Skeletal muscle tissue (tissue), 4 donors: ENCODE results near the gene UBASH3B. TPM values are rescaled to one million over a fixed set of nuclear protein-coding genes. Genes with fewer than 3 reads are reported as not detected.

Source experiments
- H3K27ac ChIP-seq: one replicate; pipeline ENCODE4 v1.7.0; 2013; ENCODE audit warnings: mild to moderate bottlenecking, low read depth, low read length, inconsistent platforms
- H3K27me3 ChIP-seq, 3 donors: one replicate each; pipeline ENCODE4 v1.7.0; 2013; ENCODE audit warnings: low read length in 3 of 3; ENCODE audit not compliant: control insufficient read depth in 3 of 3, insufficient read depth in 3 of 3
- H3K36me3 ChIP-seq, 3 donors: one replicate each; pipeline ENCODE4 v1.7.0; 2013; ENCODE audit warnings: low read length in 3 of 3; ENCODE audit not compliant: control insufficient read depth in 3 of 3, insufficient read depth in 3 of 3
- H3K4me1 ChIP-seq, 3 donors: one replicate each; pipeline ENCODE4 v1.7.0; 2013; ENCODE audit warnings: low read length in 3 of 3, mild to moderate bottlenecking in 3 of 3; ENCODE audit not compliant: control insufficient read depth in 3 of 3, insufficient read depth in 3 of 3
- H3K4me3 ChIP-seq, 3 donors: one replicate each; pipeline ENCODE4 v1.7.0; 2013; ENCODE audit warnings: low read length in 3 of 3
- H3K9ac ChIP-seq, 3 donors: one replicate each; pipeline ENCODE4 v1.7.0; 2013; ENCODE audit warnings: low read length in 3 of 3, mild to moderate bottlenecking in 3 of 3, moderate library complexity in 2 of 3, low read depth in 1 of 3
- H3K9me3 ChIP-seq, 3 donors: one replicate each; pipeline ENCODE4 v1.7.0; 2013; ENCODE audit warnings: low read length in 3 of 3; ENCODE audit not compliant: control insufficient read depth in 3 of 3
- total RNA-seq: library from RNA; depleted of rRNA; stranded (reverse); fragments of >200 nt; gene quantifications from one replicate; pipeline ENCODE4 v1.2.3, GENCODE V29; 2014
- donor health status: Osteomylitis.

The UBASH3B gene
- total RNA-seq, 1 donor from 2014 or later = 4.2 TPM

- Histone ChIP-seq H3K9me3 (no peaks in the 10 kb centered on the region), H3K4me1 (peaks cover 20 to 23% (median 23%) of the 10 kb centered on the region in 3 donors), H3K27ac (no peak overlapping the region), H3K36me3 (no peaks in the 10 kb centered on the region), H3K27me3 (peaks cover 0 to 9% (median 3%) of the 10 kb centered on the region in 3 donors), H3K9ac (no peak overlapping the region), H3K4me3 (no peak overlapping the region)
These were observed 4.4 kb downstream of the UBASH3B start for GRCh38 chr11:122659676-122660554.

GRCh38 chr11:122661182-122661945 is 5.8 kb downstream of the UBASH3B start:
- no peak overlapping the region for H3K9ac ChIP-seq
- H3K36me3 ChIP-seq = no peaks in the 10 kb centered on the region
- H3K9me3 ChIP-seq = no peaks in the 10 kb centered on the region
- H3K27ac ChIP-seq = no peak overlapping the region
- H3K4me1 ChIP-seq = peaks cover 16 to 17% (median 17%) of the 10 kb centered on the region in 3 donors
- peaks cover 0 to 9% (median 3%) of the 10 kb centered on the region in 3 donors for H3K27me3 ChIP-seq
- peak overlapping the region in 1 of 3 donors; percentile 24 for H3K4me3 ChIP-seq

DNA sequence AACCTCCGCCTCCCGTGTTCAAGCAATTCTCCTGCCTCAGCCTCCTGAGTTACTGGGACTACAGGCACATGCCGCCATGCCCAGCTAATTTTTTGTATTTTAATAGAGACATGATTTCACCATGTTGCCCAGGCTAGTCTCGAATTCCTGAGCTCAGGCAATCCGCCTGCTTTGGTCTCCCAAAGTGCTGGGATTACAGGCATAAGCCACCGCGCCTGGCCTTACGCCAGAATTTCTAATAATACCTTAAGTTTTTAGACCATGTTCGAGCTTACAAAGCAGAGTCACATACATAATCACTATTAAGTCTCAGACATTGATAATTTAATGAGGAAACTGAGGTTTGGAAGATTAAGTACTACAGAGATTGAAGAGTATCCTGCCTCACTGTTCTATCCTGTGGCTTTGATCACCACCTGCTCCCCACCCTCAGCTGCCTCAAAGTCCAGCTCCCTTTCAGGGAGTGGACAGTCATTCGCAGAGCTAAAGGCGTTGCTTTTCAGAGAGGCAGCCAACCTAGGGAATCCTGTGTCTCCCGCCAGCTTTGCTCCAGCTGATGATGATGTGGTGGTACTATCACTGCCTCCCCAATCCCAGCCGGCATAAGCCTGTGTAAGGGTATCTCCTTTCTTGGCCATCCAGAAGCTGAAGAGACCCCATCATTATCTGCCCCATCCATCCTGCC is 7.7 kb downstream of the UBASH3B start:
- H3K9ac ChIP-seq = no peak overlapping the region
- H3K4me3 ChIP-seq = no peak overlapping the region
- peaks cover 0 to 4% (median 3%) of the 10 kb centered on the region in 3 donors for H3K27me3 ChIP-seq
- no peaks in the 10 kb centered on the region for H3K9me3 ChIP-seq
- no peaks in the 10 kb centered on the region for H3K36me3 ChIP-seq
- peaks cover 9 to 11% (median 9%) of the 10 kb centered on the region in 3 donors for H3K4me1 ChIP-seq
- no peak overlapping the region for H3K27ac ChIP-seq

- peaks cover 9 to 11% (median 9%) of the 10 kb centered on the region in 3 donors for H3K4me1 ChIP-seq
- peaks cover 0 to 3% (median 2%) of the 10 kb centered on the region in 3 donors for H3K27me3 ChIP-seq
- peaks cover 0 to 1% (median 0%) of the 10 kb centered on the region in 3 donors for H3K9me3 ChIP-seq
- no peaks in the 10 kb centered on the region for H3K36me3 ChIP-seq
- no peak overlapping the region for H3K27ac ChIP-seq
- no peak overlapping the region for H3K9ac ChIP-seq
- no peak overlapping the region for H3K4me3 ChIP-seq
These were observed 8.2 kb downstream of the UBASH3B start for GRCh38 chr11:122663764-122664163.

DNA sequence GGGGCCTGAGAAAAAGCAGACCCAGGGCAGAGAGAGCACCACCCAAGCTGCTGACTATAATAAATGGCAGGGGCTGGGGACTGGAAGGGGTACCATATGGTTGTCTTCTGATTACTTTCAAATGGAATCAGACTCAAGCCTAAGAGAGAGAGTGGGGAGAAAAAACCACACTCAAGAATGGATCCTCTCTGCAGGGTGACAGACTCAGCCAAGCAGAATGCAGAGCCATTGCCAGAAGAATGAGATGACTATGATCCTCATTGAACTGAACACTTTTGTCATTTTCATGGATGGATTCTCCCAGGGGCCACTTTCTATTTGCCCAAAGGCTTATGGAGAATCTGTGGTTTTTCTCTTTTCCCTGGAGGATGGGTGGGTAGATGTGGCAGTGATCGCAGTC is 8.7 kb downstream of the UBASH3B start:
- H3K27me3 ChIP-seq = peaks cover 0 to 3% (median 1%) of the 10 kb centered on the region in 3 donors

DNA sequence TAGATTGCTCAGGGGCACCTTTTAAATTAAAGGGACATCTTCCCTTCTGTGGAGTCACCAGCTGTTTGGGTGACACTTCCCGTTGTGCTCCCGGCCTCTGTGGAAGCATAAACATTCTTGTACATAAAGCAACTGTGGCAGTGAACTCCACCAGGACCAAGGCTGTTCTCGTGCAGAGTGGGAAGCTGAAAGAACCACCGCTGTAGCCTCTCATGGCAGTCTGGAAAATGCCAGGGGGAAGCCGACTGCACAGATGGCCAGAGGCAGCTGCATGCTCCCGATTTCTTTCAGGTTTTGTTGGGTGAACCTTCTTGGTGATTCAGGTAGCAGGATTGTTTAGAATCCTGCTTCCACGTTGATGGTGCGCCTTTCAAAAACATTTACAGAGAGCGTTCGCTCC is 10.3 kb downstream of the UBASH3B start:
- Histone ChIP-seq H3K9me3 (peaks cover 4 to 10% (median 5%) of the 10 kb centered on the region in 3 donors), H3K27ac (no peak overlapping the region), H3K4me3 (no peak overlapping the region), H3K9ac (no peak overlapping the region), H3K36me3 (no peaks in the 10 kb centered on the region), H3K4me1 (peaks cover under 1 to 8% (median 5%) of the 10 kb centered on the region in 3 donors), H3K27me3 (peaks cover 0 to 2% (median 0%) of the 10 kb centered on the region in 3 donors)

More for the DNA sequence above, 8.7 kb downstream of the UBASH3B start:
- no peak overlapping the region for H3K27ac ChIP-seq
- no peak overlapping the region for H3K4me3 ChIP-seq
- H3K36me3 ChIP-seq = no peaks in the 10 kb centered on the region
- peaks cover 1 to 6% (median 2%) of the 10 kb centered on the region in 3 donors for H3K9me3 ChIP-seq
- H3K4me1 ChIP-seq = peaks cover 9 to 11% (median 9%) of the 10 kb centered on the region in 3 donors
- no peak overlapping the region for H3K9ac ChIP-seq

- Histone ChIP-seq H3K27me3 (peaks cover 0 to 2% (median 0%) of the 10 kb centered on the region in 3 donors), H3K27ac (no peak overlapping the region), H3K9ac (no peak overlapping the region), H3K4me1 (peaks cover 0 to 2% (median 0%) of the 10 kb centered on the region in 3 donors), H3K9me3 (peaks cover 4 to 10% (median 5%) of the 10 kb centered on the region in 3 donors), H3K36me3 (no peaks in the 10 kb centered on the region), H3K4me3 (no peak overlapping the region)
These were observed 11.2 kb downstream of the UBASH3B start for GRCh38 chr11:122666743-122667142.

GRCh38 chr11:122668562-122669090 is 13.1 kb downstream of the UBASH3B start:
- H3K4me3 ChIP-seq = no peak overlapping the region
- H3K9ac ChIP-seq = no peak overlapping the region
- no peak overlapping the region for H3K27ac ChIP-seq
- peaks cover 4 to 10% (median 5%) of the 10 kb centered on the region in 3 donors for H3K9me3 ChIP-seq
- no peaks in the 10 kb centered on the region for H3K36me3 ChIP-seq
- peaks cover 0 to 2% (median 0%) of the 10 kb centered on the region in 3 donors for H3K27me3 ChIP-seq
- H3K4me1 ChIP-seq = peaks cover 0 to 5% (median 5%) of the 10 kb centered on the region in 3 donors

DNA sequence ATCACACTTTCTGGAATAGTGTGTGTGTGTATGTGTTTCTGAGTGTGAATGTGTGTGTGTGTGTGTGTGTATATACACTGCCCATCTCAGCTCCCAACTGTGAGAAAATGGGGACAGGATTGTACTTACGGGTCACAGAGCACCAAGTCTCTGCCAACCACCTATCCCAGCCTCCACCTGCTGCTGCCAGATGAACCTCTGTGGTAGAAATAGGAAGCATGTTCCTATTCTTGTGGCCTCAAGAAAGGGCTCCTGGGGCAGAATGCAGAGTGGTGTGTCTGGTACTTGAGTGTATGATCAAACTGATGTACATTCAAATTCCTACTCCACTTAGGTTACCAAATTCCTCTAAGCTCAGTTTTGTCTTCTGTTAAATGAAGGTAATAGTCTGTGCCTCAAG is 14.6 kb downstream of the UBASH3B start:
- Histone ChIP-seq H3K27ac (no peak overlapping the region), H3K4me3 (no peak overlapping the region), H3K4me1 (peaks cover 0 to 5% (median 5%) of the 10 kb centered on the region in 3 donors), H3K9me3 (peaks cover 4 to 10% (median 5%) of the 10 kb centered on the region in 3 donors), H3K27me3 (peaks cover 0 to 2% (median 0%) of the 10 kb centered on the region in 3 donors), H3K36me3 (no peaks in the 10 kb centered on the region), H3K9ac (no peak overlapping the region)
